Dendritic cell treated with granulocyte-macrophage colony-stimulating factor and Interleukin-4, amounts not matched to agents 40 ng/mL and 50 ng/mL, for 4 days (primary cell): ENCODE data around the gene EIF6.

ENCODE experiments used
- H3K27ac Mint-ChIP-seq: one replicate; pipeline ENCODE4 v1.8.0; 2022; ENCODE audit warnings: mild to moderate bottlenecking, mixed read lengths
- H3K27me3 Mint-ChIP-seq: one replicate; pipeline ENCODE4 v1.8.0; 2022; ENCODE audit warnings: mild to moderate bottlenecking, mixed read lengths
- H3K36me3 Mint-ChIP-seq: one replicate; pipeline ENCODE4 v1.8.0; 2022; ENCODE audit warnings: low read depth, mixed read lengths
- H3K4me1 Mint-ChIP-seq: one replicate; pipeline ENCODE4 v1.8.0; 2022; ENCODE audit warnings: low read depth, mixed read lengths
- H3K4me3 Mint-ChIP-seq: one replicate; pipeline ENCODE4 v1.8.0; 2022; ENCODE audit warnings: mild to moderate bottlenecking, moderate library complexity, mixed read lengths
- H3K9me3 Mint-ChIP-seq: one replicate; pipeline ENCODE4 v1.8.0; 2022; ENCODE audit warnings: mixed read lengths
- intact Hi-C: fragments of 100-400 bp; cut with micrococcal nuclease; formaldehyde crosslinking; loops from one replicate; pipeline ENCODE4 v1.15.0; 2022

Gene EIF6

DNA sequence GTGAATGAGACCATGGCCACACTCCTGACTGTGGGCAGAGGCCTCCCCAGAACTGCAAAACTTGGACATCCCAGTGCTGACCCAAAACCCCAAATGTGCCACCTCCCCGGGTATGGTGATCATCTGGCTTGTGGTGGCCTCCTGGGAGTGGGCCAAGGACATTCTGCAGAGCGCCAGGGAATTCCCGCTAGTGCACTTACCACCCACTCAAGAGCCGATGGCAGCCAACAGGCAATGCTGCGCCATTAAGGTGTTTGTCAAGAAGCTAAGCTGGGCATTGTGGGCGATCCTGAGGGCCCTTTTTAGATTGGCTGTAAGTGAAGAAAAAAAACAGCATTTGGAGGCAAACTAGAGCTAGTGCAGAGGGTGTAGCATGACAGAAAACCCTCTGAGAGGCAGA lies 48.7 kb downstream of the EIF6 start:
- no peaks in the 10 kb centered on the region for H3K9me3 Mint-ChIP-seq
- H3K36me3 Mint-ChIP-seq: peaks cover 46% of the 10 kb centered on the region
- no peaks in the 10 kb centered on the region for H3K27me3 Mint-ChIP-seq

GRCh38 chr20:35232575-35232974 lies 52.0 kb downstream of the EIF6 start:
- H3K9me3 Mint-ChIP-seq: no peaks in the 10 kb centered on the region
- intact Hi-C loops: no loop called here
- H3K27me3 Mint-ChIP-seq: peaks cover 18% of the 10 kb centered on the region
- no peak overlapping the region for H3K4me3 Mint-ChIP-seq
- no peaks in the 10 kb centered on the region for H3K4me1 Mint-ChIP-seq
- peaks cover 50% of the 10 kb centered on the region for H3K36me3 Mint-ChIP-seq
- no peak overlapping the region for H3K27ac Mint-ChIP-seq

More for the DNA sequence above, 48.7 kb downstream of the EIF6 start:
- H3K4me1 Mint-ChIP-seq: peaks cover 23% of the 10 kb centered on the region
- H3K4me3 Mint-ChIP-seq: no peak overlapping the region
- intact Hi-C loops: no loop called here
- no peak overlapping the region for H3K27ac Mint-ChIP-seq
